OCI-LY7 (cell line): Measurements from ENCODE around the gene ZNF581. TPM values are rescaled to one million over a fixed set of nuclear protein-coding genes. Genes with fewer than 3 reads are reported as not detected.

Experiments
- BruUV-seq: library from RNA; stranded (reverse); fragments of 400-500 nt; replicated peaks from 2 replicates; lab custom pipeline; 2021; lab: Mats Ljungman, UMichigan
- CTCF ChIA-PET: fragments of 300-600 bp; sonication (Branson Sonifier 250); formaldehyde crosslinking; loops from one replicate; lab custom pipeline; 2022; ENCODE audit warnings: antibody characterized with exemption; ENCODE audit not compliant: unreplicated experiment; lab: Charles Lee
- POLR2A ChIA-PET: fragments of 300-600 bp; sonication (Branson Sonifier 250); formaldehyde crosslinking; loops from one replicate; lab custom pipeline; 2022; ENCODE audit warnings: antibody characterized with exemption; lab: Charles Lee
- DNase-seq: peaks from one replicate; pipeline ENCODE4 v3.0.0-alpha.2; 2015; ENCODE audit warnings: low spot score
- H2AFZ ChIP-seq: fragments of 200-600 bp; sonication (generic), shearing (Covaris generic); 2 replicates; pipeline ENCODE4 v1.6.1; 2014; ENCODE audit warnings: mild to moderate bottlenecking, antibody characterized with exemption, low read length, moderate library complexity
- H3K27ac ChIP-seq: fragments of 200-600 bp; sonication (generic); 2 replicates; pipeline ENCODE4 v1.5.1; 2014; ENCODE audit warnings: mixed run types, low read depth, mild to moderate bottlenecking, moderate library complexity, low read length, inconsistent platforms; ENCODE audit not compliant: poor library complexity, severe bottlenecking
- H3K36me3 ChIP-seq: fragments of 200-600 bp; sonication (generic); 2 replicates; pipeline ENCODE4 v1.6.1; 2014; ENCODE audit warnings: mild to moderate bottlenecking, antibody characterized with exemption, low read length, moderate library complexity, mixed read lengths; ENCODE audit not compliant: insufficient read depth
- H3K4me1 ChIP-seq: fragments of 200-600 bp; sonication (generic); 2 replicates; pipeline ENCODE4 v1.5.1; 2014; ENCODE audit warnings: mild to moderate bottlenecking, low read length; ENCODE audit not compliant: insufficient read depth, poor library complexity, severe bottlenecking
- H3K4me2 ChIP-seq: fragments of 200-600 bp; sonication (generic); 2 replicates; pipeline ENCODE4 v1.6.1; 2014; ENCODE audit warnings: mild to moderate bottlenecking, low read length
- H3K4me3 ChIP-seq: fragments of 200-600 bp; sonication (generic); 2 replicates; pipeline ENCODE4 v1.5.1; 2014; ENCODE audit warnings: mild to moderate bottlenecking, low read depth, low read length; ENCODE audit not compliant: poor library complexity, severe bottlenecking
- H3K79me2 ChIP-seq: fragments of 200-600 bp; sonication (generic); 2 replicates; pipeline ENCODE4 v1.6.1; 2016; ENCODE audit warnings: low read depth, mild to moderate bottlenecking, low read length, moderate library complexity, mixed read lengths; ENCODE audit not compliant: insufficient read depth
- H3K9me2 ChIP-seq: fragments of 200-600 bp; sonication (generic); 2 replicates; pipeline ENCODE4 v1.6.1; 2016; ENCODE audit warnings: mild to moderate bottlenecking, low read length, mixed read lengths; ENCODE audit not compliant: insufficient read depth
- H3K9me3 ChIP-seq: fragments of 200-600 bp; sonication (generic); 2 replicates; pipeline ENCODE4 v1.6.1; 2014; ENCODE audit warnings: mild to moderate bottlenecking, mixed run types, low read length, mixed read lengths
- H4K20me1 ChIP-seq: fragments of 200-600 bp; sonication (generic); 2 replicates; pipeline ENCODE4 v1.6.1; 2014; ENCODE audit warnings: mild to moderate bottlenecking, antibody characterized with exemption, low read length, moderate library complexity, mixed read lengths; ENCODE audit not compliant: insufficient read depth
- EZH2phosphoT487 ChIP-seq: fragments of 200-600 bp; sonication (generic); IDR thresholded peaks from 2 replicates; pipeline ENCODE4 v1.6.1; 2018; ENCODE audit warnings: low read depth, borderline replicate concordance, mild to moderate bottlenecking, mixed run types, antibody characterized with exemption, low read length, moderate library complexity, mixed read lengths
- intact Hi-C: fragments of 100-400 bp; cut with micrococcal nuclease; formaldehyde crosslinking; loops from one replicate; pipeline ENCODE4 v1.10.0; 2022; ENCODE audit not compliant: unreplicated experiment
- total RNA-seq, 2 experiments: library from RNA; depleted of rRNA in 1 of 2; stranded (reverse); fragments of >200 nt in 1 of 2; shearing (Covaris generic) in 1 of 2; gene quantifications; 2 replicates each; pipeline ENCODE4 v1.2.3, GENCODE V29; 2014 to 2022
- TF ChIP-seq, protein P1 (sequence below): fragments of 200-600 bp; sonication (generic); conservative IDR thresholded peaks from 2 replicates; pipeline ENCODE4 v1.5.1; 2014; ENCODE audit warnings: mild to moderate bottlenecking, antibody characterized with exemption, low read length, moderate library complexity, mixed read lengths

The ZNF581 gene
- total RNA-seq, 2 experiments from 2014 or later: 39.7 to 44.5 TPM

DNA sequence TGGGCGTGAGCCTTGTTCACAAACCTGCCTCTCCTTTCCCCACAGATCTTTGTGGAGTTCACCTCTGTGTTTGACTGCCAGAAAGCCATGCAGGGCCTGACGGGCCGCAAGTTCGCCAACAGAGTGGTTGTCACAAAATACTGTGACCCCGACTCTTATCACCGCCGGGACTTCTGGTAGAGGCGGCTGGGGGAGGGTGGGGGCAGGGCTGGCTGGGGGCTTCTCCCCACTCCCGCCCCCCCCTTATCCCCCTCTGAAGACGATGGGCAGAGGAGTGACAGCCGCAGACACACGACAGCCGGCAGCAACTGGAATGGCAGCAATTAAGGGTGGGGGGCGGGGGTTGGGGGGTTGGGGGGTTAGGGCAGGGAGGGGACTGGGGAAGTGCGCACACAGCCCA lies 30.4 kb downstream of the ZNF581 start:
- TF ChIP-seq EZH2phosphoT487: no peak
- TF ChIP-seq, protein P1, sequence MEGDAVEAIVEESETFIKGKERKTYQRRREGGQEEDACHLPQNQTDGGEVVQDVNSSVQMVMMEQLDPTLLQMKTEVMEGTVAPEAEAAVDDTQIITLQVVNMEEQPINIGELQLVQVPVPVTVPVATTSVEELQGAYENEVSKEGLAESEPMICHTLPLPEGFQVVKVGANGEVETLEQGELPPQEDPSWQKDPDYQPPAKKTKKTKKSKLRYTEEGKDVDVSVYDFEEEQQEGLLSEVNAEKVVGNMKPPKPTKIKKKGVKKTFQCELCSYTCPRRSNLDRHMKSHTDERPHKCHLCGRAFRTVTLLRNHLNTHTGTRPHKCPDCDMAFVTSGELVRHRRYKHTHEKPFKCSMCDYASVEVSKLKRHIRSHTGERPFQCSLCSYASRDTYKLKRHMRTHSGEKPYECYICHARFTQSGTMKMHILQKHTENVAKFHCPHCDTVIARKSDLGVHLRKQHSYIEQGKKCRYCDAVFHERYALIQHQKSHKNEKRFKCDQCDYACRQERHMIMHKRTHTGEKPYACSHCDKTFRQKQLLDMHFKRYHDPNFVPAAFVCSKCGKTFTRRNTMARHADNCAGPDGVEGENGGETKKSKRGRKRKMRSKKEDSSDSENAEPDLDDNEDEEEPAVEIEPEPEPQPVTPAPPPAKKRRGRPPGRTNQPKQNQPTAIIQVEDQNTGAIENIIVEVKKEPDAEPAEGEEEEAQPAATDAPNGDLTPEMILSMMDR: no peak
- Histone ChIP-seq H3K4me2 (peak overlapping the region; percentile 11; the same call in 1 of the 2 replicates), H3K9me2 (no peaks in the 10 kb centered on the region), H3K4me3 (no peak overlapping the region), H3K4me1 (peaks cover 40% of the 10 kb centered on the region), H2AFZ (no peak overlapping the region), H3K27ac (peak overlapping the region; percentile 21), H3K36me3 (peaks cover 86% of the 10 kb centered on the region), H3K9me3 (no peaks in the 10 kb centered on the region), H4K20me1 (no peaks in the 10 kb centered on the region; the same call in 1 of the 2 replicates), H3K79me2 (peaks cover 61% of the 10 kb centered on the region)
- no peak for DNase-seq
- ChIA-PET POLR2A (no interaction called here), CTCF (no interaction called here)
- intact Hi-C loops: no loop called here
- BruUV-seq: no TSS peak

GRCh38 chr19:55674459-55674840 lies 31.0 kb downstream of the ZNF581 start:
- no peak for TF ChIP-seq EZH2phosphoT487
- TF ChIP-seq, protein P1: no peak
- BruUV-seq: no TSS peak
- Histone ChIP-seq H3K9me3 (no peaks in the 10 kb centered on the region), H2AFZ (no peak overlapping the region), H3K9me2 (no peaks in the 10 kb centered on the region), H3K4me1 (peaks cover 46% of the 10 kb centered on the region), H3K36me3 (peaks cover 86% of the 10 kb centered on the region), H3K4me2 (peak overlapping the region; percentile 72), H4K20me1 (no peaks in the 10 kb centered on the region; the same call in 1 of the 2 replicates), H3K4me3 (peak overlapping the region; percentile 95), H3K27ac (peak overlapping the region; percentile 57), H3K79me2 (peaks cover 66% of the 10 kb centered on the region)
- ChIA-PET POLR2A (no interaction called here), CTCF (no interaction called here)
- intact Hi-C loops: no loop called here
- DNase-seq: no peak

GRCh38 chr19:55674841-55675660 lies 31.6 kb downstream of the ZNF581 start, which contains the start of gene EPN1:
Gene EPN1 (plus strand): TSS chr19:55675226. CDS start chr19:55678628, 3,402 bp downstream.
- Histone ChIP-seq H3K4me1 (peaks cover 52% of the 10 kb centered on the region), H3K9me3 (no peaks in the 10 kb centered on the region), H3K79me2 (peaks cover 72% of the 10 kb centered on the region), H3K4me2 (peak within 1 kb of the TSS; percentile 92), H3K4me3 (peak within 1 kb of the TSS; percentile 95), H2AFZ (no peak within 1 kb of the TSS), H3K36me3 (peaks cover 86% of the 10 kb centered on the region), H3K9me2 (no peaks in the 10 kb centered on the region), H3K27ac (peak within 1 kb of the TSS; percentile 97), H4K20me1 (no peaks in the 10 kb centered on the region; the same call in 1 of the 2 replicates)
- DNase-seq: peak; percentile 98
- BruUV-seq: no TSS peak
- CTCF ChIA-PET: no interaction called here
- intact Hi-C loops: loop anchor here (5.0 kb wide), 2 partner anchors 132 to 157 kb away; partner anchors contain the start of gene NLRP11
- no peak for TF ChIP-seq EZH2phosphoT487
- TF ChIP-seq, protein P1: no peak
- POLR2A ChIA-PET: no interaction called here
